ENCODE results near the gene PCDHA11.

The PCDHA11 gene

DNA sequence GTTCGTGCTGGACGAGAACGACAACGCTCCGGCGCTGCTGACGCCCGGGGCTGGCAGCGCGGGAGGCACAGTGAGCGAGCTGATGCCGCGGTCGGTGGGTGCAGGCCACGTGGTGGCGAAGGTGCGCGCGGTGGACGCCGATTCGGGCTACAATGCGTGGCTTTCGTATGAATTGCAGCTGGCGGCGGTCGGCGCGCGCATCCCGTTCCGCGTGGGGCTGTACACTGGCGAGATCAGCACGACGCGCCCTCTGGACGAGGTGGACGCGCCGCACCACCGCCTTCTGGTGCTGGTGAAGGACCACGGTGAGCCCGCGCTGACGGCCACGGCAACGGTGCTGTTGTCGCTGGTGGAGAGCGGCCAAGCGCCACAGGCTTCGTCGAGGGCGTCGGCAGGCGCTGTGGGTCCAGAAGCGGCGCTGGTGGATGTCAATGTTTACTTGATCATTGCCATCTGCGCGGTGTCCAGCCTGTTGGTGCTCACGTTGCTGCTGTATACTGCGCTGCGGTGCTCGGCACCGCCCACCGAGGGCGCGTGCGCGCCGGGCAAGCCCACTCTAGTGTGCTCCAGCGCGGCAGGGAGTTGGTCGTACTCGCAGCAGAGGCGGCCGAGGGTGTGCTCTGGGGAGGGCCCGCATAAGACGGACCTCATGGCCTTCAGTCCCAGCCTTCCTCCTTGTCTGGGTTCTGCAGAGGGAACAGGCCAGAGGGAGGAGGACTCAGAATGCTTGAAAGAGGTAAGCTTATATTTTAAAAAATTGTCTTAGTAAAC lies 15.4 kb downstream of the PCDHA11 start:
- FAIRE-seq: no peak
- DNase-seq (ENCODE audit: extremely low spot score, insufficient read length, low read depth): no peak

DNA sequence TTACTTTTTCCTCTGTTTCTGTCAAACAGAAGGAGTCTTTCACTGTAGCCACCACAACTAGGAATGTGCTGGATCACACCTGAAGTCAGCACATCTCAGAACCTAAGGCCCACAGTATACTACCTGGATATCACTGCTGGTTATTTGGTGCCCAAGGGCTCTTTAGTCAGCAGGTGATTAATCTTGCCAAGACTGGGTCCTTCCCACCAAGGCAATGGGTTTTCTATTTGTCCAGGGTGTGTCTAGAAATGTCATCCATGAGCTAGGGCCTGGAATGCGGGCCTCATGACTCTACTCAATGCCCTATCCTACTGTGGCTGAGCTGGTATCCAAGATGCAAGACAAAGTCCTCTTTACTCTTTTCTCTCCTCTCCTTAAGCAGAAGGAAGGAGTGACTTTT lies 47.6 kb downstream of the PCDHA11 start:
- DNase-seq (ENCODE audit: extremely low spot score, insufficient read length, low read depth): no peak
- no peak for FAIRE-seq

All from GM18507 (cell line).